ENCODE results near the gene PCDHB13.

- TF ChIP-seq EGR1 (IDR thresholded peaks at IDR 0.05; ENCODE audit: low read depth in 2 of 2), result no peak
- no peak for TF ChIP-seq FOXA1 (IDR thresholded peaks at IDR 0.05)
- no peak for TF ChIP-seq CTCF (IDR thresholded peaks at IDR 0.05; ENCODE audit: low read depth, low read length, missing input control)
- no peak for TF ChIP-seq YY1 (IDR thresholded peaks at IDR 0.05)
- TF ChIP-seq HNF4A (conservative IDR thresholded peaks at IDR 0.05), result no peak
- no peak for TF ChIP-seq RAD21 (IDR thresholded peaks at IDR 0.05)
- no peak for TF ChIP-seq REST (IDR thresholded peaks at IDR 0.05)
- TF ChIP-seq HNF4G (IDR thresholded peaks at IDR 0.05), result no peak
- TF ChIP-seq MAX (IDR thresholded peaks at IDR 0.05), result no peak
- no peak for TF ChIP-seq TAF1 (conservative IDR thresholded peaks at IDR 0.05)
- TF ChIP-seq RXRA (IDR thresholded peaks at IDR 0.05), result no peak
- TF ChIP-seq NR2F2 (IDR thresholded peaks at IDR 0.05), result no peak
Observed at GRCh38 chr5:141236516-141237313, 23.0 kb downstream of the PCDHB13 start.

All from liver (tissue), 3 donors.